HepG2 (cell line): ENCODE measurements around the gene LYRM1.

Source experiments
- FOXC1 ChIP-seq: sonication (generic); formaldehyde crosslinking; IDR thresholded peaks from 2 replicates; pipeline ENCODE4 v1.8.0; 2022; ENCODE audit warnings: mild to moderate bottlenecking, missing genetic modification reagents, borderline replicate concordance
- JUND ChIP-seq: sonication (generic); formaldehyde crosslinking; IDR thresholded peaks from 2 replicates; pipeline ENCODE4 v1.8.0; 2022; ENCODE audit warnings: mild to moderate bottlenecking, missing genetic modification reagents
- TARDBP ChIP-seq: sonication (generic); formaldehyde crosslinking; IDR thresholded peaks from 2 replicates; pipeline ENCODE4 v1.8.0; 2022; ENCODE audit warnings: mild to moderate bottlenecking, missing genetic modification reagents
- TF ChIP-seq, protein P1 (sequence below): sonication (generic); formaldehyde crosslinking; IDR thresholded peaks from 2 replicates; pipeline ENCODE4 v1.5.1; 2020; ENCODE audit warnings: missing genetic modification reagents, mild to moderate bottlenecking, borderline replicate concordance
- TF ChIP-seq, protein P2 (sequence below): sonication (generic); formaldehyde crosslinking; IDR thresholded peaks from 2 replicates; pipeline ENCODE4 v1.5.0; 2020; ENCODE audit warnings: mild to moderate bottlenecking, missing genetic modification reagents, moderate library complexity

DNA sequence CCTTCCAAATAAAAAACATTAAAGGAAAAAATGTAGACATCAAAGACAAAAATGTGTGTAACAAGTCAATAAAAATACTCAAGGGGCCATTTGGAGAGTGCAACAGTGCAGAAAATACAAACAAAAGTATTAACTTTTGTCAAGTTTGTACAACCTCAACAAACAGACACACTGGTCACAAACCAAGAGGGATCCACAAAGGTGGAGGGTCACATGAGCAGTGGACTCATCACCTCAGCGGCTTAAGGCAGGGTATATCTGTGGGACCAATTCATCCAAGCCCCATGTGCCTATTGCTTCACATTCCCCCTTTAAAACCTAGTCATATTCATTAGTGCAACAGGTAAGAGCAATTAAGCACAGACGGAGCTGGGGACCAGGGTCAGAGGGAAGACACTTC, 45.6 kb upstream of the LYRM1 start:
- TF ChIP-seq FOXC1 (CRISPR knock-in tag) (no peak), TARDBP (CRISPR knock-in tag) (no peak), JUND (CRISPR knock-in tag) (no peak)
- TF ChIP-seq, protein P1, sequence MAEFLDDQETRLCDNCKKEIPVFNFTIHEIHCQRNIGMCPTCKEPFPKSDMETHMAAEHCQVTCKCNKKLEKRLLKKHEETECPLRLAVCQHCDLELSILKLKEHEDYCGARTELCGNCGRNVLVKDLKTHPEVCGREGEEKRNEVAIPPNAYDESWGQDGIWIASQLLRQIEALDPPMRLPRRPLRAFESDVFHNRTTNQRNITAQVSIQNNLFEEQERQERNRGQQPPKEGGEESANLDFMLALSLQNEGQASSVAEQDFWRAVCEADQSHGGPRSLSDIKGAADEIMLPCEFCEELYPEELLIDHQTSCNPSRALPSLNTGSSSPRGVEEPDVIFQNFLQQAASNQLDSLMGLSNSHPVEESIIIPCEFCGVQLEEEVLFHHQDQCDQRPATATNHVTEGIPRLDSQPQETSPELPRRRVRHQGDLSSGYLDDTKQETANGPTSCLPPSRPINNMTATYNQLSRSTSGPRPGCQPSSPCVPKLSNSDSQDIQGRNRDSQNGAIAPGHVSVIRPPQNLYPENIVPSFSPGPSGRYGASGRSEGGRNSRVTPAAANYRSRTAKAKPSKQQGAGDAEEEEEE (CRISPR knock-in tag) = no peak
- TF ChIP-seq, protein P2, sequence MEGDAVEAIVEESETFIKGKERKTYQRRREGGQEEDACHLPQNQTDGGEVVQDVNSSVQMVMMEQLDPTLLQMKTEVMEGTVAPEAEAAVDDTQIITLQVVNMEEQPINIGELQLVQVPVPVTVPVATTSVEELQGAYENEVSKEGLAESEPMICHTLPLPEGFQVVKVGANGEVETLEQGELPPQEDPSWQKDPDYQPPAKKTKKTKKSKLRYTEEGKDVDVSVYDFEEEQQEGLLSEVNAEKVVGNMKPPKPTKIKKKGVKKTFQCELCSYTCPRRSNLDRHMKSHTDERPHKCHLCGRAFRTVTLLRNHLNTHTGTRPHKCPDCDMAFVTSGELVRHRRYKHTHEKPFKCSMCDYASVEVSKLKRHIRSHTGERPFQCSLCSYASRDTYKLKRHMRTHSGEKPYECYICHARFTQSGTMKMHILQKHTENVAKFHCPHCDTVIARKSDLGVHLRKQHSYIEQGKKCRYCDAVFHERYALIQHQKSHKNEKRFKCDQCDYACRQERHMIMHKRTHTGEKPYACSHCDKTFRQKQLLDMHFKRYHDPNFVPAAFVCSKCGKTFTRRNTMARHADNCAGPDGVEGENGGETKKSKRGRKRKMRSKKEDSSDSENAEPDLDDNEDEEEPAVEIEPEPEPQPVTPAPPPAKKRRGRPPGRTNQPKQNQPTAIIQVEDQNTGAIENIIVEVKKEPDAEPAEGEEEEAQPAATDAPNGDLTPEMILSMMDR (CRISPR knock-in tag) = no peak
